Stimulated activated effector memory CD8-positive, alpha-beta T cell treated with anti-CD3 and anti-CD28 coated beads, Interleukin-12 subunit alpha, Interleukin-12 subunit beta, amount 100 ng/mL, for 72 hours (primary cell): Measurements from ENCODE around the gene TIMELESS.
"Not testable (repeated sequence)": the region's sequence is repeated elsewhere in the genome, so short reads cannot be mapped to it uniquely, and the experiment has no call there.

Experiments used
- ATAC-seq: fragments of 150-1000 bp; cut with Tn5 transposase; 2 replicates; pipeline ENCODE4 v1.10.0; 2021
- DNase-seq, 2 donors: peaks; one replicate each; pipeline ENCODE4 v3.0.0; 2021 to 2022; ENCODE audit warnings: low spot score in 2 of 2
- H3K27ac Mint-ChIP-seq: one replicate; pipeline ENCODE4 v1.8.0; 2022; ENCODE audit warnings: mild to moderate bottlenecking, mixed read lengths
- H3K36me3 Mint-ChIP-seq: one replicate; pipeline ENCODE4 v1.8.0; 2022; ENCODE audit warnings: mild to moderate bottlenecking, mixed read lengths
- H3K4me1 Mint-ChIP-seq: one replicate; pipeline ENCODE4 v1.8.0; 2022; ENCODE audit warnings: mixed read lengths
- H3K4me3 Mint-ChIP-seq: one replicate; pipeline ENCODE4 v1.8.0; 2022; ENCODE audit warnings: mild to moderate bottlenecking, mixed read lengths
- H3K9me3 Mint-ChIP-seq: one replicate; pipeline ENCODE4 v1.8.0; 2022; ENCODE audit warnings: mixed read lengths

The TIMELESS gene

GRCh38 chr12:56477521-56478225 is 28.4 kb upstream of the TIMELESS start:
- Mint-ChIP-seq H3K4me3 (no peak overlapping the region), H3K9me3 (no peaks in the 10 kb centered on the region), H3K4me1 (peaks cover 16% of the 10 kb centered on the region), H3K27ac (peak overlapping the region; percentile 80), H3K36me3 (peaks cover 17% of the 10 kb centered on the region)
- ATAC-seq: no peak
- DNase-seq: no peak

GRCh38 chr12:56476972-56477432 is 27.8 kb upstream of the TIMELESS start:
- peaks cover 22% of the 10 kb centered on the region for H3K36me3 Mint-ChIP-seq
- H3K4me3 Mint-ChIP-seq: no peak overlapping the region
- H3K27ac Mint-ChIP-seq: peak overlapping the region; percentile 80
- DNase-seq: no peak
- no peaks in the 10 kb centered on the region for H3K9me3 Mint-ChIP-seq
- peaks cover 16% of the 10 kb centered on the region for H3K4me1 Mint-ChIP-seq
- ATAC-seq: no peak

- no peaks in the 10 kb centered on the region for H3K9me3 Mint-ChIP-seq
- no peak overlapping the region for H3K27ac Mint-ChIP-seq
- no peak for DNase-seq
- no peak for ATAC-seq
- no peak overlapping the region for H3K4me3 Mint-ChIP-seq
- peaks cover 23% of the 10 kb centered on the region for H3K4me1 Mint-ChIP-seq
- H3K36me3 Mint-ChIP-seq: peaks cover 27% of the 10 kb centered on the region
Observed at GRCh38 chr12:56476143-56476542, 26.9 kb upstream of the TIMELESS start.

GRCh38 chr12:56474389-56474788 is 25.2 kb upstream of the TIMELESS start:
- peaks cover 28% of the 10 kb centered on the region for H3K4me1 Mint-ChIP-seq
- no peak overlapping the region for H3K4me3 Mint-ChIP-seq
- peaks cover 39% of the 10 kb centered on the region for H3K36me3 Mint-ChIP-seq
- DNase-seq: no peak
- no peak overlapping the region for H3K27ac Mint-ChIP-seq
- H3K9me3 Mint-ChIP-seq: no peaks in the 10 kb centered on the region
- no peak for ATAC-seq

GRCh38 chr12:56469007-56469930 is 20.0 kb upstream of the TIMELESS start:
- Mint-ChIP-seq H3K4me3 (peak overlapping the region; percentile 94), H3K4me1 (peaks cover 25% of the 10 kb centered on the region), H3K27ac (peak overlapping the region; percentile 98), H3K36me3 (peaks cover 53% of the 10 kb centered on the region), H3K9me3 (no peaks in the 10 kb centered on the region)
- ATAC-seq (no peak), DNase-seq (peak in 1 of 2 donors; percentile 58)

- H3K4me1 Mint-ChIP-seq: peaks cover 27% of the 10 kb centered on the region
Observed at GRCh38 chr12:56468216-56469006, 19.2 kb upstream of the TIMELESS start, which contains the start of gene SPRYD4. TSS of gene SPRYD4 (plus strand) at chr12:56468578. CDS start at chr12:56468592, 14 bp downstream.

GRCh38 chr12:56462565-56462964 is 13.3 kb upstream of the TIMELESS start:
- Mint-ChIP-seq H3K27ac (no peak overlapping the region), H3K36me3 (no peaks in the 10 kb centered on the region), H3K4me3 (no peak overlapping the region), H3K4me1 (peaks cover 7% of the 10 kb centered on the region), H3K9me3 (no peaks in the 10 kb centered on the region)
- ATAC-seq: no peak
- no peak for DNase-seq

More at GRCh38 chr12:56468216-56469006, 19.2 kb upstream of the TIMELESS start, which contains the start of gene SPRYD4:
- Mint-ChIP-seq H3K36me3 (peaks cover 45% of the 10 kb centered on the region), H3K9me3 (no peaks in the 10 kb centered on the region), H3K27ac (peak within 1 kb of the TSS; percentile 98), H3K4me3 (peak within 1 kb of the TSS; percentile 94)
- peak; percentile 98 for ATAC-seq
- DNase-seq: peak; percentile 93 to 95

- H3K4me3 Mint-ChIP-seq: no peak overlapping the region
- H3K4me1 Mint-ChIP-seq: peaks cover 7% of the 10 kb centered on the region
- no peak for DNase-seq
- no peak for ATAC-seq
- no peaks in the 10 kb centered on the region for H3K9me3 Mint-ChIP-seq
- H3K27ac Mint-ChIP-seq: no peak overlapping the region
- H3K36me3 Mint-ChIP-seq: no peaks in the 10 kb centered on the region
Observed at GRCh38 chr12:56461235-56462159, 12.3 kb upstream of the TIMELESS start.

GRCh38 chr12:56457817-56458216 is 8.6 kb upstream of the TIMELESS start:
- H3K9me3 Mint-ChIP-seq: no peaks in the 10 kb centered on the region
- H3K4me1 Mint-ChIP-seq: no peaks in the 10 kb centered on the region
- ATAC-seq: no peak
- no peak for DNase-seq
- H3K36me3 Mint-ChIP-seq: no peaks in the 10 kb centered on the region
- no peak overlapping the region for H3K4me3 Mint-ChIP-seq
- H3K27ac Mint-ChIP-seq: no peak overlapping the region

- H3K27ac Mint-ChIP-seq: no peak within 1 kb of the TSS
- no peak for ATAC-seq
- peaks cover 6% of the 10 kb centered on the region for H3K4me1 Mint-ChIP-seq
- DNase-seq: no peak
- no peak within 1 kb of the TSS for H3K4me3 Mint-ChIP-seq
- H3K36me3 Mint-ChIP-seq: peaks cover 2% of the 10 kb centered on the region
- H3K9me3 Mint-ChIP-seq: no peaks in the 10 kb centered on the region
Observed at GRCh38 chr12:56454557-56454956, 5.3 kb upstream of the TIMELESS start, which contains the start of gene MIP. TSS of gene MIP (minus strand) at chr12:56454657. CDS start at chr12:56454613, 44 bp downstream.

- Mint-ChIP-seq H3K36me3 (peaks cover 11% of the 10 kb centered on the region), H3K4me3 (peak overlapping the region; percentile 8), H3K9me3 (no peaks in the 10 kb centered on the region), H3K27ac (no peak overlapping the region), H3K4me1 (peaks cover 24% of the 10 kb centered on the region)
- DNase-seq: no peak
- ATAC-seq: no peak
Observed at GRCh38 chr12:56451147-56451546, 1.9 kb upstream of the TIMELESS start.

- H3K36me3 Mint-ChIP-seq: peaks cover 11% of the 10 kb centered on the region
- ATAC-seq (no peak), DNase-seq (no peak)
- peak overlapping the region; percentile 86 for H3K4me3 Mint-ChIP-seq
- H3K27ac Mint-ChIP-seq: peak overlapping the region; percentile 96
- peaks cover 24% of the 10 kb centered on the region for H3K4me1 Mint-ChIP-seq
- H3K9me3 Mint-ChIP-seq: no peaks in the 10 kb centered on the region
Observed at GRCh38 chr12:56450241-56450640, 1.0 kb upstream of the TIMELESS start.

- DNase-seq (no peak), ATAC-seq (no peak)
- Mint-ChIP-seq H3K27ac (peak overlapping the region; percentile 96), H3K4me3 (peak overlapping the region; percentile 86), H3K9me3 (no peaks in the 10 kb centered on the region), H3K4me1 (peaks cover 28% of the 10 kb centered on the region), H3K36me3 (peaks cover 11% of the 10 kb centered on the region)
Observed at GRCh38 chr12:56449622-56449984, 377 bp upstream of the TIMELESS start.

- H3K27ac Mint-ChIP-seq, H3K36me3 Mint-ChIP-seq, ATAC-seq, H3K9me3 Mint-ChIP-seq, DNase-seq, H3K4me3 Mint-ChIP-seq: not testable (repeated sequence)
- H3K4me1 Mint-ChIP-seq: peaks cover 22% of the 10 kb centered on the region
Observed at GRCh38 chr12:56443208-56443607, 6.0 kb downstream of the TIMELESS start.
